ENCODE results near the gene PXN.
A peak's percentile ranks its signal among the peaks of the same experiment; 100 is the strongest.

PXN gene

DNA sequence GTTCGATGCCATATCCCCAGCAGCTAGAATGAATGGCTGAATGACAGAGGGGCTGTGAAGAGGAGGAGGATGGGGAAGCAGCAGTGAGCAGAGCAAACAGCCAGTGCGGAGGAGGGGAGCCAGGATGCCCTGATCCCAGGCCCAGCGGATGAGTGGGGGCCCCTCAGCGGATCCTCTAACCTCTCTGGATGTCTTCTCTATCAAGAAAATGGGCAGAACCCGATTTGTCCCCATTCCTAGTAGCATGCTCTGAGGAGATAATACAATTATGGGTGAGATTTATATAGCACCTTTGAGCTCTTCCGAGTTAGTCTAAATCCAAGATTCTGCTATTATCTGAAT is 34.6 kb downstream of the PXN start:
- TF ChIP-seq ZNF274 (IDR thresholded peaks at IDR 0.05; ENCODE audit: low read depth, low read length): no peak
- TF ChIP-seq YY1 (IDR thresholded peaks at IDR 0.05; ENCODE audit: insufficient read depth, insufficient read length): no peak
- no peak for TF ChIP-seq SUZ12 (IDR thresholded peaks at IDR 0.05; ENCODE audit: extremely low read depth, insufficient read depth, insufficient read length)
- DNase-seq (ENCODE audit: low read depth, low spot score): no peak
- peaks cover 19% of the 10 kb centered on the region for H3K36me3 ChIP-seq (ENCODE audit: insufficient read depth, insufficient read length, low read length)
- H3K9me3 ChIP-seq (ENCODE audit: insufficient read depth, low read length): no peaks in the 10 kb centered on the region
- H3K4me1 ChIP-seq (ENCODE audit: insufficient read depth, insufficient read length): peaks cover 70% of the 10 kb centered on the region
- peak overlapping the region; percentile 13 for H3K4me3 ChIP-seq (ENCODE audit: insufficient read length, low read depth)
- H3K27me3 ChIP-seq (ENCODE audit: insufficient read depth, insufficient read length): no peaks in the 10 kb centered on the region
- H3K9ac ChIP-seq (ENCODE audit: insufficient read length, low read depth): peak overlapping the region; percentile 82

DNA sequence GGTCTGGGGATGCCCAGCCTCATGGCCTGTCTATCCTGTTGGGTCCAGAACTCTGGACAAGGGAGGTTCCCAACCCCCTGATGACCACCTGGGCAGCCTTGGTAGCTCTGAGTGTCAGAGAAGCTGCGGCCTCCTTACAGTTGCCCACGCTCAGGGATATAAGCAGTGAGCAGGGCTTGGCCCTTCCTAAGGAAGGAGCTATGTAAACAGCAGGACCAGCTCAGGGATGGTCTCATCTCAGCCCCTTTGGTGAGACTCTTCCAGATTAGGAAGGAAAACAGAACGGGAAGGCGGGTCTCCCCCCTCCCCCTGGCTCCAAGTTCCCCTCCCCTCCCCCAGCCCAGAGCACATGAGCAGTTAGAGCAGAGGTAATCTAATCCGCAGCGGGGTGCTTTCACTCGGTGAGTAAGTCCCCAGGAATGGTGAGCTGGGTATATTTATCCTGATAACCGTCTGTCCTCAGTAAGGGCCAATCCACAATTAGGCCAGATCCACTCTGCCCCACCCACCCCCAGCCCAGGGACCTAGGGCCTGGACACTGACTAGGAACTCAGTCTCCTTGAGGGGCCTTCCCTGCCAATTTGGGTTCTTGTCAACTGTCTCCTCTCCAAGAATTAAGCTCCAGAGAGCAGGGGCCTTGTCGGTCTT is 35.1 kb downstream of the PXN start:
- Histone ChIP-seq H3K4me3 (ENCODE audit: insufficient read length, low read depth) (peak overlapping the region; percentile 13), H3K27me3 (ENCODE audit: insufficient read depth, insufficient read length) (no peaks in the 10 kb centered on the region), H3K4me1 (ENCODE audit: insufficient read depth, insufficient read length) (peaks cover 71% of the 10 kb centered on the region), H3K9ac (ENCODE audit: insufficient read length, low read depth) (peak overlapping the region; percentile 91), H3K9me3 (ENCODE audit: insufficient read depth, low read length) (no peaks in the 10 kb centered on the region), H3K36me3 (ENCODE audit: insufficient read depth, insufficient read length, low read length) (peaks cover 20% of the 10 kb centered on the region)
- peak; percentile 98 for DNase-seq (ENCODE audit: low read depth, low spot score)
- TF ChIP-seq ZNF274 (IDR thresholded peaks at IDR 0.05; ENCODE audit: low read depth, low read length): no peak

DNA sequence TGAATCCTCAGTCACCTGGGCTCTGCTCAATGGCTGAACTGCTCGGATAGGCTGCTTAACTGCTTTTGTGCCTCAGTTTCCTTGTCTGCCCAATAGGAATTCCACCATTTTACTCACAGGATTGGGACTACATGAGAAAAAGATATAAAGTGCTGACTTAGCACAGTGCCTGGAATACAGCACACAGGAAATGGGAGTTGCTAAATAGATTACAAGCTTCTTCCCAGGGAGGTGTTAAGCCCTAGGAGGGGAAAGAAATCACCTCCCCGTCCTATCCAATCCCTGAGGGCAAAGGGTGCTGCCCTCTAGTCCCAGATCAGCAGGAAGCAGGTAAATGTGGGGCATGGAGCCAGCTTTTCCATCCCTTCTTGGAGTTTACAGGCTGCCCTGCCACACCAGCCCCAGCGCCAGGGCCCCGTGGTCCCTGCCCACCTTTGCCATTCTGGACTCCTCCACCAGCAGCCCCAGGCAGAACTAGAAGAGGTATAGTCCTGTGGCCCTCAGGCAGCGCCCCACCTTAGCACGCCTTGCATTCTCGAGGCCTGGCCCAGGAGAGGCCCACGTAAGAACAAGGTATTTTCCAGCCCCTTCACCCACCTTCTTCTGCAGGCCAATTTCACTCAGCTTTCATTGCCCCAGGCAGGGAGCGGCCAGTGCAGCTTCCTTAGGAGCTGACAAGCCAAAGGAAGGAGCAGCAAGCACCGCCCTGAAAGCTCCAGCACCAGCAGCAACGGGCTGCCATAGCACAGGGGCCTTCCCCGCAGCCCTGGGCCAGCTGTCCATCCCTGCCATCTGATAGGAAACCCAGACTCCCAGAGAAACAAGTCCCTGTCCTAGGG is 35.8 kb downstream of the PXN start:
- Histone ChIP-seq H3K27me3 (ENCODE audit: insufficient read depth, insufficient read length) (no peaks in the 10 kb centered on the region), H3K4me1 (ENCODE audit: insufficient read depth, insufficient read length) (peaks cover 71% of the 10 kb centered on the region), H3K9me3 (ENCODE audit: insufficient read depth, low read length) (no peaks in the 10 kb centered on the region), H3K9ac (ENCODE audit: insufficient read length, low read depth) (peak overlapping the region; percentile 91), H3K4me3 (ENCODE audit: insufficient read length, low read depth) (peak overlapping the region; percentile 13), H3K36me3 (ENCODE audit: insufficient read depth, insufficient read length, low read length) (peaks cover 26% of the 10 kb centered on the region)
- TF ChIP-seq ZNF274 (IDR thresholded peaks at IDR 0.05; ENCODE audit: low read depth, low read length) (no peak), YY1 (IDR thresholded peaks at IDR 0.05; ENCODE audit: insufficient read depth, insufficient read length) (no peak), SUZ12 (IDR thresholded peaks at IDR 0.05; ENCODE audit: extremely low read depth, insufficient read depth, insufficient read length) (no peak)
- no peak for DNase-seq (ENCODE audit: low read depth, low spot score)

DNA sequence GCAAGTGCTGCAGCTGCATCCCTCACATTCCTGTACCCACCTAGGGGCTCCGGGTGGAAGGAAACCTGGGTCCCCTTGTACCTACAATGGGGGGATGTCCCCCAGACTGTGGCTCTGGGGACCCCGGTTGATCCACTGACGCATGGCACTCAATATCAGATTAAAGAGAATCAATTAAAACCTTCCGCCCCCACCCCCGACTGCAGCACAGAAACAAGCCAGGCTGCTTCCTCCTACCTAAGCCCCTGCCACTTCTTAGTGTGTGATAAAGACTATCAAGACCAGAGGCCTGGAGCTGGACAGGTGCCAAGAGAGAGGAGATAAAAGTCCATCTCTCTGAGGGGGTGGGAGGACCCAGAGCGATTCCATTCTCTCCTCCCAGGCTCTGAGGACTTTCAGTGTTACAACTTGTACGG is 36.5 kb downstream of the PXN start:
- peaks cover 68% of the 10 kb centered on the region for H3K4me1 ChIP-seq (ENCODE audit: insufficient read depth, insufficient read length)
- no peaks in the 10 kb centered on the region for H3K27me3 ChIP-seq (ENCODE audit: insufficient read depth, insufficient read length)
- H3K9me3 ChIP-seq (ENCODE audit: insufficient read depth, low read length): no peaks in the 10 kb centered on the region
- DNase-seq (ENCODE audit: low read depth, low spot score): no peak
- peak overlapping the region; percentile 91 for H3K9ac ChIP-seq (ENCODE audit: insufficient read length, low read depth)
- H3K36me3 ChIP-seq (ENCODE audit: insufficient read depth, insufficient read length, low read length): peaks cover 33% of the 10 kb centered on the region
- H3K4me3 ChIP-seq (ENCODE audit: insufficient read length, low read depth): no peak overlapping the region
- TF ChIP-seq SUZ12 (IDR thresholded peaks at IDR 0.05; ENCODE audit: extremely low read depth, insufficient read depth, insufficient read length) (no peak), ZNF274 (IDR thresholded peaks at IDR 0.05; ENCODE audit: low read depth, low read length) (no peak), YY1 (IDR thresholded peaks at IDR 0.05; ENCODE audit: insufficient read depth, insufficient read length) (no peak)

DNA sequence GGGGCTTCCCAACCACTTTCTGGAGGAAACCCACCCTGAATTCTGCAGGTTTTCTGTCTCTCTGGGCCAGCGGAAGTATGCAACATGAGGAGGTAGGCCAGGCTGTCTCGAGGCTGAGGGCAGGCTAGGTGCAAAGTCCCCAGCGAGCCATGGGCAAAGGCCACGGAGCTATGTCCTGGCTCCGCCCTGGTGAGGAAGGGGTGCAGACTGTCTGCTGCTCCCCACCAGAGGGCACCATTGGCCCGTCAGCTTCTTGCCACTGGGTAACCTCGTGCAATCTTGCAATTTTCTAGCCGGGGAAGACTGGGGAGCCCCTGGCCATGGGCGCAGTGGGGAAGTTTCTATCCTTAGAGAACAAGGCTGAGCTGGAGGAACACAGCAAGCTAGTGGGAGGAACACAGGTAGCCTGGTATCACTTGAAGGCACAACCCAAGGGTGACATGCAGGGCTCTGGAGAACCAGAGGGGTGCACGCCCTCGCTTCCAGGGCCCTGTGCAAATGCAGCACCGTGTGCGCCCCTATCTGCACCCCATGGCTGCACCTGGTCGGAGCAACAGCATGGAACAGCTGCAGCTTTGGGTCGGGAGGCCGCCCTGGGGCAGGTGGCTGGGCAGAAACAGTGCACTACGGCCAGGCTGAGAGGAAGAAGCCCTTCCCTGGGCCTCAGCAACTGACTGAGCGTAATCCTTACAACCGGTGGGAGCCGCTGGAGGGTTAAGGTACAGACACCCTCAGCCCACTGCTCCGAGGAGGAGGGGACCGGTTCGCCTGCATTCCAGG is 37.0 kb downstream of the PXN start:
- Histone ChIP-seq H3K4me3 (ENCODE audit: insufficient read length, low read depth) (peak overlapping the region; percentile 19), H3K9me3 (ENCODE audit: insufficient read depth, low read length) (no peaks in the 10 kb centered on the region), H3K27me3 (ENCODE audit: insufficient read depth, insufficient read length) (no peaks in the 10 kb centered on the region), H3K9ac (ENCODE audit: insufficient read length, low read depth) (peak overlapping the region; percentile 91), H3K36me3 (ENCODE audit: insufficient read depth, insufficient read length, low read length) (peaks cover 39% of the 10 kb centered on the region), H3K4me1 (ENCODE audit: insufficient read depth, insufficient read length) (peaks cover 66% of the 10 kb centered on the region)
- peak; percentile 84 for DNase-seq (ENCODE audit: low read depth, low spot score)
- TF ChIP-seq ZNF274 (IDR thresholded peaks at IDR 0.05; ENCODE audit: low read depth, low read length): no peak
- TF ChIP-seq SUZ12 (IDR thresholded peaks at IDR 0.05; ENCODE audit: extremely low read depth, insufficient read depth, insufficient read length): no peak
- TF ChIP-seq YY1 (IDR thresholded peaks at IDR 0.05; ENCODE audit: insufficient read depth, insufficient read length): no peak

DNA sequence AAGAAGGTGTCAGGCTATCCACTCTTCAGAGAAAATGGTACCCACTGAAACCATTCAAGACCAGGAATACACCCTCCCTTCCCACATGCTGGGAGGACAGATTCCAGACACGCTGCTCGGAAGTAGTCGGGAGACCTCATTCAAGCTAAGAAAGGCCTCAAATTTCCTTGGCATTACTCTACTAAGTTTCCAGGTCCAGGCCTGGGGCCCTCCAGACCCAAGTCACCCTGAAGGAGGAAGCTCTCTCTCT is 37.6 kb downstream of the PXN start:
- Histone ChIP-seq H3K4me3 (ENCODE audit: insufficient read length, low read depth) (no peak overlapping the region), H3K4me1 (ENCODE audit: insufficient read depth, insufficient read length) (peaks cover 61% of the 10 kb centered on the region), H3K27me3 (ENCODE audit: insufficient read depth, insufficient read length) (no peaks in the 10 kb centered on the region), H3K9me3 (ENCODE audit: insufficient read depth, low read length) (no peaks in the 10 kb centered on the region), H3K9ac (ENCODE audit: insufficient read length, low read depth) (peak overlapping the region; percentile 91), H3K36me3 (ENCODE audit: insufficient read depth, insufficient read length, low read length) (peaks cover 42% of the 10 kb centered on the region)
- DNase-seq (ENCODE audit: low read depth, low spot score): no peak
- TF ChIP-seq YY1 (IDR thresholded peaks at IDR 0.05; ENCODE audit: insufficient read depth, insufficient read length) (no peak), SUZ12 (IDR thresholded peaks at IDR 0.05; ENCODE audit: extremely low read depth, insufficient read depth, insufficient read length) (no peak)
